MM.1S (cell line): ENCODE results near the gene PLXDC2.

ENCODE experiments used
- EZH2 ChIP-seq: fragments of 300-600 bp; sonication (generic); optimal IDR thresholded peaks from 2 replicates; pipeline ENCODE3; 2017; ENCODE audit warnings: low read depth, mild to moderate bottlenecking, antibody characterized with exemption, low read length, mixed read lengths
- EZH2phosphoT487 ChIP-seq: fragments of 300-600 bp; sonication (generic); IDR thresholded peaks from 2 replicates; pipeline ENCODE4 v1.6.1; 2018; ENCODE audit warnings: antibody characterized with exemption, low read length
- TF ChIP-seq, protein P1 (sequence below): fragments of 300-600 bp; sonication (generic); IDR thresholded peaks from 2 replicates; pipeline ENCODE4 v1.5.1; 2016; ENCODE audit warnings: antibody characterized with exemption, low read length, mixed read lengths

- TF ChIP-seq, protein P1, sequence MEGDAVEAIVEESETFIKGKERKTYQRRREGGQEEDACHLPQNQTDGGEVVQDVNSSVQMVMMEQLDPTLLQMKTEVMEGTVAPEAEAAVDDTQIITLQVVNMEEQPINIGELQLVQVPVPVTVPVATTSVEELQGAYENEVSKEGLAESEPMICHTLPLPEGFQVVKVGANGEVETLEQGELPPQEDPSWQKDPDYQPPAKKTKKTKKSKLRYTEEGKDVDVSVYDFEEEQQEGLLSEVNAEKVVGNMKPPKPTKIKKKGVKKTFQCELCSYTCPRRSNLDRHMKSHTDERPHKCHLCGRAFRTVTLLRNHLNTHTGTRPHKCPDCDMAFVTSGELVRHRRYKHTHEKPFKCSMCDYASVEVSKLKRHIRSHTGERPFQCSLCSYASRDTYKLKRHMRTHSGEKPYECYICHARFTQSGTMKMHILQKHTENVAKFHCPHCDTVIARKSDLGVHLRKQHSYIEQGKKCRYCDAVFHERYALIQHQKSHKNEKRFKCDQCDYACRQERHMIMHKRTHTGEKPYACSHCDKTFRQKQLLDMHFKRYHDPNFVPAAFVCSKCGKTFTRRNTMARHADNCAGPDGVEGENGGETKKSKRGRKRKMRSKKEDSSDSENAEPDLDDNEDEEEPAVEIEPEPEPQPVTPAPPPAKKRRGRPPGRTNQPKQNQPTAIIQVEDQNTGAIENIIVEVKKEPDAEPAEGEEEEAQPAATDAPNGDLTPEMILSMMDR: no peak
- TF ChIP-seq EZH2phosphoT487 (no peak), EZH2 (no peak)
Measured at GRCh38 chr10:20330246-20330645, 514.0 kb downstream of the PLXDC2 start.
